GM18498 (cell line): ENCODE results near the gene ATP2C1.
A peak's percentile ranks its signal among the peaks of the same experiment; 100 is the strongest.

Experiments
- ATAC-seq: cut with Tn5 transposase; IDR thresholded peaks from one replicate; pipeline ENCODE4 v1.9.1; 2021; ENCODE audit warnings: mild to moderate bottlenecking, moderate library complexity; ENCODE audit not compliant: unreplicated experiment

The ATP2C1 gene

GRCh38 chr3:130933801-130934345 is 40.0 kb downstream of the ATP2C1 start:
- no peak for ATAC-seq

- ATAC-seq = no peak
These were observed 40.7 kb downstream of the ATP2C1 start for GRCh38 chr3:130934442-130935089.

GRCh38 chr3:130935761-130936492 is 42.0 kb downstream of the ATP2C1 start:
- no peak for ATAC-seq

- no peak for ATAC-seq
These were observed 45.9 kb downstream of the ATP2C1 start for GRCh38 chr3:130939753-130940152.

- no peak for ATAC-seq
These were observed 47.9 kb downstream of the ATP2C1 start for GRCh38 chr3:130941793-130942192.

GRCh38 chr3:130946882-130947281 is 53.0 kb downstream of the ATP2C1 start:
- ATAC-seq = no peak

GRCh38 chr3:130948001-130948773 is 54.3 kb downstream of the ATP2C1 start:
- no peak for ATAC-seq

GRCh38 chr3:130948929-130949328 is 55.0 kb downstream of the ATP2C1 start:
- ATAC-seq = no peak

GRCh38 chr3:130950124-130950523 is 56.2 kb downstream of the ATP2C1 start:
- ATAC-seq = peak; percentile 76

GRCh38 chr3:130950641-130951040 is 56.8 kb downstream of the ATP2C1 start:
- no peak for ATAC-seq

GRCh38 chr3:130955481-130955880 is 61.6 kb downstream of the ATP2C1 start:
- no peak for ATAC-seq

- no peak for ATAC-seq
These were observed 62.4 kb downstream of the ATP2C1 start for GRCh38 chr3:130956281-130956680.

GRCh38 chr3:130956721-130957120 is 62.8 kb downstream of the ATP2C1 start:
- ATAC-seq = no peak

- no peak for ATAC-seq
These were observed 66.4 kb downstream of the ATP2C1 start for GRCh38 chr3:130960139-130960795.

GRCh38 chr3:130961458-130961857 is 67.6 kb downstream of the ATP2C1 start:
- no peak for ATAC-seq

GRCh38 chr3:130963444-130963843 is 69.6 kb downstream of the ATP2C1 start:
- no peak for ATAC-seq

- no peak for ATAC-seq
These were observed 70.0 kb downstream of the ATP2C1 start for GRCh38 chr3:130963878-130964277.

GRCh38 chr3:130967281-130967680 is 73.4 kb downstream of the ATP2C1 start:
- no peak for ATAC-seq

GRCh38 chr3:130968221-130968620 is 74.3 kb downstream of the ATP2C1 start:
- ATAC-seq = no peak

GRCh38 chr3:130969621-130970020 is 75.7 kb downstream of the ATP2C1 start:
- no peak for ATAC-seq

GRCh38 chr3:130971208-130971607 is 77.3 kb downstream of the ATP2C1 start:
- ATAC-seq = no peak
